DND-41 (cell line): ENCODE results near the gene SLC34A2.

Experiments
- EZH2 ChIP-seq: IDR thresholded peaks from 3 replicates; pipeline ENCODE4 v1.6.1; 2012; ENCODE audit warnings: borderline replicate concordance, low read depth, mild to moderate bottlenecking, moderate library complexity, low read length, inconsistent platforms; ENCODE audit not compliant: severe bottlenecking
- TF ChIP-seq, protein P1 (sequence below): IDR thresholded peaks from 2 replicates; pipeline ENCODE4 v1.5.1; 2012; ENCODE audit warnings: borderline replicate concordance, low read length, moderate library complexity, mild to moderate bottlenecking; ENCODE audit not compliant: poor library complexity, severe bottlenecking; ENCODE audit errors: extremely low read depth

DNA sequence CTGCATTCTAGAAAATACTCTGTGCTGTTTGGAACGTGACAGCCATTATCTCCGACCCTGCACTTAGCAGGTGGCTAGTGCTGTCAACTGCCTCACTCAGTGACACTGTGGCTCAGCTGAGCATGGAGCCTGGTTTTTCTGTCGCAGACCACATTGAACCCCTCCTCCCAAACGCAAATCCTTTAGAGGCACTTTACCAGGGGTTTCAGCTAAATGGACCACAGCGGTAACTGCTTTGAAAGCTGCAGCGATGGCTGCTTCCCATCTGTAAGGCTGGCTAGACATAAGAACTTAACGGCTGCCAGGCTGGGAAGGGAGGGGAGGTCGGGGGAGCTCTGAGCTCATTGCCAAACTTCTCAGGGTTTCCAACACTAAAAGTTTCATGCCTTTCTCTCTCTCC, 8.1 kb downstream of the SLC34A2 start:
- TF ChIP-seq, protein P1, sequence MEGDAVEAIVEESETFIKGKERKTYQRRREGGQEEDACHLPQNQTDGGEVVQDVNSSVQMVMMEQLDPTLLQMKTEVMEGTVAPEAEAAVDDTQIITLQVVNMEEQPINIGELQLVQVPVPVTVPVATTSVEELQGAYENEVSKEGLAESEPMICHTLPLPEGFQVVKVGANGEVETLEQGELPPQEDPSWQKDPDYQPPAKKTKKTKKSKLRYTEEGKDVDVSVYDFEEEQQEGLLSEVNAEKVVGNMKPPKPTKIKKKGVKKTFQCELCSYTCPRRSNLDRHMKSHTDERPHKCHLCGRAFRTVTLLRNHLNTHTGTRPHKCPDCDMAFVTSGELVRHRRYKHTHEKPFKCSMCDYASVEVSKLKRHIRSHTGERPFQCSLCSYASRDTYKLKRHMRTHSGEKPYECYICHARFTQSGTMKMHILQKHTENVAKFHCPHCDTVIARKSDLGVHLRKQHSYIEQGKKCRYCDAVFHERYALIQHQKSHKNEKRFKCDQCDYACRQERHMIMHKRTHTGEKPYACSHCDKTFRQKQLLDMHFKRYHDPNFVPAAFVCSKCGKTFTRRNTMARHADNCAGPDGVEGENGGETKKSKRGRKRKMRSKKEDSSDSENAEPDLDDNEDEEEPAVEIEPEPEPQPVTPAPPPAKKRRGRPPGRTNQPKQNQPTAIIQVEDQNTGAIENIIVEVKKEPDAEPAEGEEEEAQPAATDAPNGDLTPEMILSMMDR = no peak
- no peak for TF ChIP-seq EZH2
